PC-3 (cell line): Measurements from ENCODE around the gene ST14. TPM values are rescaled to one million over a fixed set of nuclear protein-coding genes. Genes with fewer than 3 reads are reported as not detected.

ENCODE experiments used
- ATAC-seq: fragments of 200-7000 bp; cut with Tn5 transposase; 2 replicates; pipeline ENCODE4 v1.9.1; 2020; ENCODE audit warnings: mild to moderate bottlenecking, moderate library complexity
- BruUV-seq: library from RNA; stranded (reverse); fragments of 400-500 nt; replicated peaks from 2 replicates; lab custom pipeline; 2021; lab: Mats Ljungman, UMichigan
- CTCF ChIA-PET: fragments of 300-600 bp; sonication (Branson Sonifier 250); formaldehyde crosslinking; loops from one replicate; lab custom pipeline; 2022; ENCODE audit warnings: antibody characterized with exemption; lab: Charles Lee
- POLR2A ChIA-PET: fragments of 300-600 bp; sonication (Branson Sonifier 250); formaldehyde crosslinking; loops from one replicate; lab custom pipeline; 2022; ENCODE audit warnings: antibody characterized with exemption; ENCODE audit not compliant: unreplicated experiment; lab: Charles Lee
- DNase-seq: peaks from one replicate; pipeline ENCODE4 v3.0.0-alpha.2; 2015
- H2AFZ ChIP-seq: fragments of 300-600 bp; sonication (generic); 2 replicates; pipeline ENCODE4 v1.6.0; 2016; ENCODE audit warnings: antibody characterized with exemption, low read length
- H3F3A ChIP-seq: fragments of 300-600 bp; sonication (generic); one replicate; pipeline ENCODE4 v1.6.0; 2017; ENCODE audit warnings: antibody characterized with exemption, low read length, control low read depth, mild to moderate bottlenecking; ENCODE audit not compliant: unreplicated experiment
- H3K27ac ChIP-seq: fragments of 300-600 bp; sonication (generic); 2 replicates; pipeline ENCODE4 v1.5.1; 2016; ENCODE audit warnings: mild to moderate bottlenecking, low read length
- H3K27me3 ChIP-seq: fragments of 300-600 bp; sonication (generic); 2 replicates; pipeline ENCODE4 v1.6.1; 2016; ENCODE audit warnings: low read length, mixed read lengths
- H3K36me3 ChIP-seq: fragments of 300-600 bp; sonication (generic); 2 replicates; pipeline ENCODE4 v1.6.1; 2016; ENCODE audit warnings: low read depth, mixed run types, low read length, mixed read lengths
- H3K4me1 ChIP-seq: fragments of 300-600 bp; sonication (generic); 2 replicates; pipeline ENCODE4 v1.5.1; 2016; ENCODE audit warnings: low read length; ENCODE audit not compliant: insufficient read depth
- H3K4me2 ChIP-seq: fragments of 300-600 bp; sonication (generic); 2 replicates; pipeline ENCODE4 v1.6.0; 2016; ENCODE audit warnings: low read length
- H3K4me3 ChIP-seq: fragments of 300-600 bp; sonication (generic); 2 replicates; pipeline ENCODE4 v1.5.1; 2016; ENCODE audit warnings: mild to moderate bottlenecking, low read length, mixed read lengths
- H3K79me2 ChIP-seq: fragments of 300-600 bp; sonication (generic); 2 replicates; pipeline ENCODE4 v1.6.1; 2017; ENCODE audit warnings: low read length, mixed read lengths
- H3K9ac ChIP-seq: fragments of 300-600 bp; sonication (generic); 2 replicates; pipeline ENCODE4 v1.6.0; 2016; ENCODE audit warnings: mild to moderate bottlenecking, low read length
- H3K9me2 ChIP-seq: fragments of 300-600 bp; sonication (generic); replicated peaks from 2 replicates; pipeline ENCODE4 v1.6.1; 2016; ENCODE audit warnings: mixed run types, low read length, mixed read lengths
- H3K9me3 ChIP-seq: fragments of 300-600 bp; sonication (generic); 2 replicates; pipeline ENCODE4 v1.6.1; 2016; ENCODE audit warnings: low read length, mixed read lengths
- H4K20me1 ChIP-seq: fragments of 300-600 bp; sonication (generic); 2 replicates; pipeline ENCODE4 v1.6.1; 2016; ENCODE audit warnings: low read length, mixed read lengths
- EZH2 ChIP-seq: fragments of 300-600 bp; sonication (generic); IDR thresholded peaks from one replicate; pipeline ENCODE4 v1.6.1; 2017; ENCODE audit warnings: antibody characterized with exemption, mild to moderate bottlenecking, low read length; ENCODE audit not compliant: unreplicated experiment
- EZH2phosphoT487 ChIP-seq: fragments of 300-600 bp; sonication (generic); IDR thresholded peaks from 2 replicates; pipeline ENCODE4 v1.6.1; 2018; ENCODE audit warnings: mild to moderate bottlenecking, antibody characterized with exemption, low read length, borderline replicate concordance
- intact Hi-C: fragments of 100-400 bp; cut with micrococcal nuclease; formaldehyde crosslinking; loops from 2 replicates; pipeline ENCODE4 v1.9.0; 2023
- total RNA-seq: library from RNA; depleted of rRNA; stranded (reverse); fragments of >200 nt; gene quantifications from 2 replicates; pipeline ENCODE4 v1.2.3, GENCODE V29; 2014
- TF ChIP-seq, protein P1 (sequence below): fragments of 300-600 bp; sonication (generic); conservative IDR thresholded peaks from 2 replicates; pipeline ENCODE4 v1.5.1; 2017; ENCODE audit warnings: antibody characterized with exemption, low read depth, mild to moderate bottlenecking, low read length

ST14 gene
- total RNA-seq, 1 experiment from 2014 or later: 231 TPM

DNA sequence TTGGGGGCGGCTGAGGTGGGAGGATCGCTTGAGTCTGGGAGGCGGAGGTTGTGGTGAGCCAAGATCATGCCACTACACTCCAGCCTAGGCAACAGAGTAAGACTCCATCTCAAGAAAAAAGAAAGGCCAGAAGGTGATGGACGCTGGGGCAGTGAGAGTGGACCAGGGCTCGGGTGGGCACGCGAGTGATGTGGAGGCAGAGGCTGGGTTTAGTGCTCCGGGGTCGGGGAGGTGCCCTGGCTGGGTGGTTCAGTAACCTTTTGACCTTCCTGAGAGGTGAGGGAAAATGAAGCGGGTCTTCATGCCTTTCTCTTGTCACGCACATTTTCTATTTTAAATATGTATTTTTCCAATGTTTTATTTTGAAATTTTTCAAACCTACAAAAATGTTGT lies 45.1 kb downstream of the ST14 start:
- ATAC-seq (no peak), DNase-seq (no peak)
- Histone ChIP-seq H3K27ac (no peak overlapping the region), H3K4me2 (no peak overlapping the region), H3K27me3 (no peaks in the 10 kb centered on the region), H3K79me2 (no peaks in the 10 kb centered on the region), H3F3A (no peaks in the 10 kb centered on the region), H3K9ac (no peak overlapping the region), H3K4me1 (no peaks in the 10 kb centered on the region), H4K20me1 (no peaks in the 10 kb centered on the region), H3K9me3 (no peaks in the 10 kb centered on the region), H3K9me2 (no peaks in the 10 kb centered on the region), H2AFZ (no peak overlapping the region), H3K36me3 (peaks cover 39% of the 10 kb centered on the region), H3K4me3 (no peak overlapping the region)
- ChIA-PET POLR2A (no interaction called here), CTCF (no interaction called here)
- no TSS peak for BruUV-seq
- TF ChIP-seq EZH2phosphoT487 (no peak), EZH2 (no peak)
- TF ChIP-seq, protein P1, sequence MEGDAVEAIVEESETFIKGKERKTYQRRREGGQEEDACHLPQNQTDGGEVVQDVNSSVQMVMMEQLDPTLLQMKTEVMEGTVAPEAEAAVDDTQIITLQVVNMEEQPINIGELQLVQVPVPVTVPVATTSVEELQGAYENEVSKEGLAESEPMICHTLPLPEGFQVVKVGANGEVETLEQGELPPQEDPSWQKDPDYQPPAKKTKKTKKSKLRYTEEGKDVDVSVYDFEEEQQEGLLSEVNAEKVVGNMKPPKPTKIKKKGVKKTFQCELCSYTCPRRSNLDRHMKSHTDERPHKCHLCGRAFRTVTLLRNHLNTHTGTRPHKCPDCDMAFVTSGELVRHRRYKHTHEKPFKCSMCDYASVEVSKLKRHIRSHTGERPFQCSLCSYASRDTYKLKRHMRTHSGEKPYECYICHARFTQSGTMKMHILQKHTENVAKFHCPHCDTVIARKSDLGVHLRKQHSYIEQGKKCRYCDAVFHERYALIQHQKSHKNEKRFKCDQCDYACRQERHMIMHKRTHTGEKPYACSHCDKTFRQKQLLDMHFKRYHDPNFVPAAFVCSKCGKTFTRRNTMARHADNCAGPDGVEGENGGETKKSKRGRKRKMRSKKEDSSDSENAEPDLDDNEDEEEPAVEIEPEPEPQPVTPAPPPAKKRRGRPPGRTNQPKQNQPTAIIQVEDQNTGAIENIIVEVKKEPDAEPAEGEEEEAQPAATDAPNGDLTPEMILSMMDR: no peak
- intact Hi-C loops: no loop called here

DNA sequence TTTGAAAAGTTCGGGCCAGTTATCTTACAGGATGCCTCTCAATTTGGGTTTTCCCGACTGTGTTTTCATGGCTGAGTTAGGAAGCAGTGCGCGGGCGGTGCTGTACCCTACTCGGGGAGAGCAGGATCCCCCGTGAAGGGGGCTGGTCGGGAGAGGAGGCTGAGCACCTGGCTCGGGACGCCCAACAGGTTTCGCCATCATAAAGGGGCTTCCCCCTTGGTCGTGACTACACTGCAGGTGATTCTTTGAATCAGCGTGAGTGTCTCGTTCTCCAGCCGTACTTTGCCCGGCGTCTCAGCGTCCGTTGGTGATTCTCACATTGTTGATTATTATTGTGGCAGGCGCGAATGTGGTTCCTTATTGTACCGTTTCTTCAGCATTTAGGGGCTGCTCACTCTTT lies 46.6 kb downstream of the ST14 start:
- CTCF ChIA-PET: no interaction called here
- Histone ChIP-seq H3K9me3 (no peaks in the 10 kb centered on the region), H3K4me3 (no peak overlapping the region), H3K36me3 (peaks cover 24% of the 10 kb centered on the region), H3K4me2 (no peak overlapping the region), H2AFZ (no peak overlapping the region), H3K4me1 (no peaks in the 10 kb centered on the region), H3K9me2 (no peaks in the 10 kb centered on the region), H3K27me3 (no peaks in the 10 kb centered on the region), H4K20me1 (no peaks in the 10 kb centered on the region), H3K79me2 (no peaks in the 10 kb centered on the region), H3K9ac (no peak overlapping the region), H3F3A (no peaks in the 10 kb centered on the region), H3K27ac (no peak overlapping the region)
- intact Hi-C loops: no loop called here
- BruUV-seq: no TSS peak
- DNase-seq: no peak
- no peak for ATAC-seq
- POLR2A ChIA-PET: no interaction called here
- TF ChIP-seq EZH2phosphoT487 (no peak), EZH2 (no peak)
- TF ChIP-seq, protein P1: no peak

DNA sequence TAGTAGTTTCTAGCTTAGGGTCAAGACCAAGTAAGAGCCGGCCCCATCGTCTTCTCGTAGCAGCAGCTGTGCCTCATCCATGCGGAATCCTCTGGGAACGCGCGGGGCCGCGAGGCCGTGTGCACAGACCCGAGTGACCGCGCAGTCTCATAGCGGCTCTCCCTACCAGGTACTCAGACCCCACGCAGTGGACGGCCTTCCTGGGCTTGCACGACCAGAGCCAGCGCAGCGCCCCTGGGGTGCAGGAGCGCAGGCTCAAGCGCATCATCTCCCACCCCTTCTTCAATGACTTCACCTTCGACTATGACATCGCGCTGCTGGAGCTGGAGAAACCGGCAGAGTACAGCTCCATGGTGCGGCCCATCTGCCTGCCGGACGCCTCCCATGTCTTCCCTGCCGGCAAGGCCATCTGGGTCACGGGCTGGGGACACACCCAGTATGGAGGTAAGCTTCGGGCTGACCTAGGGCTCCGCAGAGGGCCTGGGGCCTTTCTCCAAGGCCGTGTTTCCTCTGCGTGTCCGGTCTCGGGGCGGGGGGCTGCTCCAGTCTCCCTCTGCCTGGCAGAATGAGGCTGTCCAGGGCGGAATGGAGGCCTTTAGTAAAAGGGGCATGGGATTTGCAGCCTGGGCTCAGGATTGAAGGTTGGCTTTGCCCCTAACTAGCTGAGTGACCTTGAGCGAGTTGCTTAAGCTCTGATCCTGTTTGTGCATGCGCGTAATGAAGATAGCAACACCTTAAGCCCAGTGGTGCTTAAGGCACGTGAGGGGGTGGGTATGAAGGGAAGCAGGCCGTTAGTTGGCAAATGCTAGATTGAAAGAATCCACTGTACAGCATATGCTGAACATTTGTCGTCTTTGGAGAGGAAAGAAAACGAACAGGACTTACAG lies 48.9 kb downstream of the ST14 start:
- H2AFZ ChIP-seq: no peak overlapping the region
- H3K4me3 ChIP-seq: no peak overlapping the region
- H3K9ac ChIP-seq: no peak overlapping the region
- TF ChIP-seq EZH2phosphoT487 (no peak), EZH2 (no peak)
- TF ChIP-seq, protein P1: no peak
- H3K27me3 ChIP-seq: no peaks in the 10 kb centered on the region
- H3F3A ChIP-seq: no peaks in the 10 kb centered on the region
- H3K9me2 ChIP-seq: no peaks in the 10 kb centered on the region
- ATAC-seq (no peak), DNase-seq (no peak)
- CTCF ChIA-PET: no interaction called here
- H3K9me3 ChIP-seq: no peaks in the 10 kb centered on the region
- H4K20me1 ChIP-seq: no peaks in the 10 kb centered on the region
- H3K4me1 ChIP-seq: no peaks in the 10 kb centered on the region; the same call in 1 of the 2 replicates
- H3K36me3 ChIP-seq: peaks cover 7% of the 10 kb centered on the region
- intact Hi-C loops: no loop called here
- H3K27ac ChIP-seq: no peak overlapping the region
- no peaks in the 10 kb centered on the region for H3K79me2 ChIP-seq
- no peak overlapping the region for H3K4me2 ChIP-seq
- no TSS peak for BruUV-seq
- POLR2A ChIA-PET: interaction anchor here (0.6 kb wide), 1 partner anchor 79 kb away, joined by 7 read pairs; no protein-coding TSS in a partner anchor
